Measurements from ENCODE around the gene GBE1.

DNA sequence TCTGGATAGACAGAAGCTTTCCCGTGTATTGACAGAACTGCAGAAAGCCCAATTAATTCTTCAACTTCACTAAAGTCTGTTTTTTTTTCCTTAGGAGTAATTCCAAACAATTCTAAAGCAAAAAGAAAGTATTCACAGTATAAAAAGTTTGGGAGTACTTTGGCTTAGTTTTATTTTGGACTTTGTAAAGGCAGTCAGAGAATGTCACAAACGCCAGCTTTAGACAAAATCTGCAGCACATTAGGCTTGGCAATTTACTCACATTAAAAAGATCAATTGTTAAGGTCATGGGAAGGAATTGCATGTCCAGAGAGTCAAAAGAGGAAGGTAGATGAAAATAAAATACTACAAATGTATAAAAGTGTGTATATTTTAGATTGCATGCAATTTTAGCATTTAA is 47.5 kb upstream of the GBE1 start:
- TF ChIP-seq EP300 (IDR thresholded peaks at IDR 0.05; ENCODE audit: borderline replicate concordance) (no peak), ZBTB7A (IDR thresholded peaks at IDR 0.05; ENCODE audit: low read depth) (no peak), CEBPB (IDR thresholded peaks at IDR 0.05) (no peak), TAF1 (IDR thresholded peaks at IDR 0.05; ENCODE audit: low read depth) (no peak), TEAD4 (IDR thresholded peaks at IDR 0.05) (no peak), NFIC (IDR thresholded peaks at IDR 0.05) (no peak), RAD21 (IDR thresholded peaks at IDR 0.05; ENCODE audit: low read depth) (no peak), YY1 (IDR thresholded peaks at IDR 0.05; ENCODE audit: low read depth) (no peak), TCF12 (IDR thresholded peaks at IDR 0.05; ENCODE audit: low read depth) (no peak), EGR1 (IDR thresholded peaks at IDR 0.05) (no peak)
- TF ChIP-seq, protein P1, sequence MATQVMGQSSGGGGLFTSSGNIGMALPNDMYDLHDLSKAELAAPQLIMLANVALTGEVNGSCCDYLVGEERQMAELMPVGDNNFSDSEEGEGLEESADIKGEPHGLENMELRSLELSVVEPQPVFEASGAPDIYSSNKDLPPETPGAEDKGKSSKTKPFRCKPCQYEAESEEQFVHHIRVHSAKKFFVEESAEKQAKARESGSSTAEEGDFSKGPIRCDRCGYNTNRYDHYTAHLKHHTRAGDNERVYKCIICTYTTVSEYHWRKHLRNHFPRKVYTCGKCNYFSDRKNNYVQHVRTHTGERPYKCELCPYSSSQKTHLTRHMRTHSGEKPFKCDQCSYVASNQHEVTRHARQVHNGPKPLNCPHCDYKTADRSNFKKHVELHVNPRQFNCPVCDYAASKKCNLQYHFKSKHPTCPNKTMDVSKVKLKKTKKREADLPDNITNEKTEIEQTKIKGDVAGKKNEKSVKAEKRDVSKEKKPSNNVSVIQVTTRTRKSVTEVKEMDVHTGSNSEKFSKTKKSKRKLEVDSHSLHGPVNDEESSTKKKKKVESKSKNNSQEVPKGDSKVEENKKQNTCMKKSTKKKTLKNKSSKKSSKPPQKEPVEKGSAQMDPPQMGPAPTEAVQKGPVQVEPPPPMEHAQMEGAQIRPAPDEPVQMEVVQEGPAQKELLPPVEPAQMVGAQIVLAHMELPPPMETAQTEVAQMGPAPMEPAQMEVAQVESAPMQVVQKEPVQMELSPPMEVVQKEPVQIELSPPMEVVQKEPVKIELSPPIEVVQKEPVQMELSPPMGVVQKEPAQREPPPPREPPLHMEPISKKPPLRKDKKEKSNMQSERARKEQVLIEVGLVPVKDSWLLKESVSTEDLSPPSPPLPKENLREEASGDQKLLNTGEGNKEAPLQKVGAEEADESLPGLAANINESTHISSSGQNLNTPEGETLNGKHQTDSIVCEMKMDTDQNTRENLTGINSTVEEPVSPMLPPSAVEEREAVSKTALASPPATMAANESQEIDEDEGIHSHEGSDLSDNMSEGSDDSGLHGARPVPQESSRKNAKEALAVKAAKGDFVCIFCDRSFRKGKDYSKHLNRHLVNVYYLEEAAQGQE (IDR thresholded peaks at IDR 0.05; ENCODE audit: low read depth): no peak
- TF ChIP-seq, protein P2, sequence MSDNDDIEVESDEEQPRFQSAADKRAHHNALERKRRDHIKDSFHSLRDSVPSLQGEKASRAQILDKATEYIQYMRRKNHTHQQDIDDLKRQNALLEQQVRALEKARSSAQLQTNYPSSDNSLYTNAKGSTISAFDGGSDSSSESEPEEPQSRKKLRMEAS (IDR thresholded peaks at IDR 0.05): no peak
- TF ChIP-seq, protein P3, sequence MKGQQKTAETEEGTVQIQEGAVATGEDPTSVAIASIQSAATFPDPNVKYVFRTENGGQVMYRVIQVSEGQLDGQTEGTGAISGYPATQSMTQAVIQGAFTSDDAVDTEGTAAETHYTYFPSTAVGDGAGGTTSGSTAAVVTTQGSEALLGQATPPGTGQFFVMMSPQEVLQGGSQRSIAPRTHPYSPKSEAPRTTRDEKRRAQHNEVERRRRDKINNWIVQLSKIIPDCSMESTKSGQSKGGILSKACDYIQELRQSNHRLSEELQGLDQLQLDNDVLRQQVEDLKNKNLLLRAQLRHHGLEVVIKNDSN (IDR thresholded peaks at IDR 0.05): no peak

Data from Ishikawa (cell line).